ENCODE data around the gene DAD1.

DNA sequence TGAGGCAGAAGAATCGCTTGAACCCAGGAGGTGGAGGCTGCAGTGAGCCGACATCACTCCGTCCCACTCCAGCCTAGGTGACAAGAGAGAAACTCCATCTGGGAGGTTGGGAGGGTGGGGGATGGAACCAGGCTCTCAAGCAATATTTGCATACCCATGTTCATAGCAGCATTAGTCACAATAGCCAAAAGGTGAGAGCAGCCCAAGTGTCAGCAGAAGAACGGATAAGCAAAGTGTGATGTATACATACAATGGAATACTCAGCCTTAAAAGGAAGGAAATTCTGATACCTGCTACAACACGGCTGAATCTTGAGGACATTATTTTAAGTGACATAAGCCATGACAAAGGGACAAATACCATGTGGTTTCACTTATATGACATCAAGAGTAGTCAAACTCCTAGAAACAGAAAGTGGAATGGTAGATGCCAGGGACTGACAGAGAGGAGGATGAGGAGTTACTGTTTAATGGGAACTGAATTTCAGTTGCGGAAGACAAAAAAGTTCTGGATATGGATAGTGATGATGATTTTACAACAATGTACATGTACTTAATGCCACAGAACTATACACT is 11.6 kb downstream of the DAD1 start:
- TF ChIP-seq EZH2 (IDR thresholded peaks at IDR 0.05) (no peak), CTCF (IDR thresholded peaks at IDR 0.05) (no peak), EZH2phosphoT487 (IDR thresholded peaks at IDR 0.05) (no peak)

Data from neural progenitor cell (in vitro differentiated cells).